ENCODE measurements around the gene SYNDIG1. TPM values are rescaled to one million over a fixed set of nuclear protein-coding genes. Genes with fewer than 3 reads are reported as not detected.

The SYNDIG1 gene
- polyA plus RNA-seq, 2 of the 4 experiments (the other 2 are of a cell fraction) = 0.96 to 2.6 TPM

DNA sequence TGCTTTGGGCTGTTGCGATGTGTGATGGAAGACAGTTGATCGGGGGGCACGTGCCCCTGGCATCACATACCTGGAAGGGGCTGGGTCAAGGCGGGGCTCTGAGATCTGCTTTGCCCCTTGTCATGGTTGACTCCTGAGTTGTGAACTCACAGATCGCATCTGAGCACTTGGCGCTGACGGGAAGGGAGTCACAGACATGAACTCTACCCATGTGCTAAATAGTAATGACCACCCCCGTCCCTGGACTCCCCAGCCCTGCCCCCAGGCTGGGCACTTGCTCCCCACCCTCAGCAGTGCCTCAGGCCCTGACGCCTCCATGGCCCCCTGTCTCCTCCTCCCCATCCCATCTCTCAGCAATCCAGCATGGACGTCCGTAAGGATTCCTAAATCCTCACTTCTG lies 107.0 kb downstream of the SYNDIG1 start (continued):
- TF ChIP-seq, protein P1, sequence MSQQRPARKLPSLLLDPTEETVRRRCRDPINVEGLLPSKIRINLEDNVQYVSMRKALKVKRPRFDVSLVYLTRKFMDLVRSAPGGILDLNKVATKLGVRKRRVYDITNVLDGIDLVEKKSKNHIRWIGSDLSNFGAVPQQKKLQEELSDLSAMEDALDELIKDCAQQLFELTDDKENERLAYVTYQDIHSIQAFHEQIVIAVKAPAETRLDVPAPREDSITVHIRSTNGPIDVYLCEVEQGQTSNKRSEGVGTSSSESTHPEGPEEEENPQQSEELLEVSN (IDR thresholded peaks at IDR 0.05; ENCODE audit: borderline replicate concordance, low read depth) = no peak
- TF ChIP-seq EP300 (IDR thresholded peaks at IDR 0.05) (no peak), CHD4 (IDR thresholded peaks at IDR 0.05; ENCODE audit: borderline replicate concordance) (no peak), TFCP2L1 (CRISPR knock-in tag; IDR thresholded peaks at IDR 0.05) (no peak)

DNA sequence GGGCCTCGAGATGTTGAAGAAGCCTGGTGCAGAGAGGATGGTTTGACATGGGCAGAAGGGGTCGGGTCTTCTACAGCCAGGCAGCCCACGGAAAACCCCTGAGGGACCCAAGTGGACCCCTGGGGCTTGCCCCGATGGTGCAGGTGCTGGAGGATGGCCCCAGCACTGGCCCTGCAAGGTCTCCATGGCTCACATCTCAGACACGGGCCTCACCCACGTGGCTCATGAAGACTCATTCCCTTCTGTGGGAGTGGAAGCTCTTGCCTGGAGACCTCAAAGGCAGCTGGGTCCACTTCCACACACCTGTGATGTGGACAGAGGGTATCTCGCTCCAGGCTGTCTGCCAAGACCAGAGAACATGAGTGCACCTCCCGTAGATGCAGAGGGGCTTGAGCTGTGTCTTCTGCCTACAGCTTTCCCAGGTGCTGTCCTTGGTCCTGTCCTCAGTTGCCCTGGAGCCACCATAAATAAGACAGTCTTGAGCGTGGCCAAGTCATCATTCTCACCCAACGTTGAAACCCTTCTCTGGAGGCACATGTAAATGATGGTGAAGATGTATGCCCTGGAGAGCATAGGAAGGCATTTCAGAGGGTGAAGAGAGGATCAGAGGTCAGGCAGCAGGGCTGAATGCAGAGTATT lies 108.0 kb downstream of the SYNDIG1 start:
- no peak overlapping the region for H3K27ac ChIP-seq
- FAIRE-seq (no peak), ATAC-seq (no peak; a peak in 1 of 6 replicates), DNase-seq (ENCODE audit: low read depth in 1 of 2, low spot score in 1 of 2) (no peak)
- no peak overlapping the region for H3K4me2 ChIP-seq
- H3K9me3 ChIP-seq = no peaks in the 10 kb centered on the region
- TF ChIP-seq BHLHE40 (IDR thresholded peaks at IDR 0.05; ENCODE audit: low read depth, low read length) = no peak
- peak; percentile 76 for TF ChIP-seq EHMT2 (IDR thresholded peaks at IDR 0.05; ENCODE audit: low read depth)
- TF ChIP-seq REST (IDR thresholded peaks at IDR 0.05) = peak; percentile 85
- H3K4me1 ChIP-seq = no peaks in the 10 kb centered on the region
- CTCF ChIA-PET = no interaction called here
- no peak overlapping the region for H3K4me3 ChIP-seq
- POLR2A ChIA-PET = no interaction called here
- 21% methylated on average over 10 of the region's 10 CpGs for WGBS (ENCODE audit: missing lambda C conversion rate)

- H3K27ac ChIP-seq = no peak overlapping the region
- no peaks in the 10 kb centered on the region for H3K4me1 ChIP-seq
- no peak overlapping the region for H3K4me2 ChIP-seq
- ATAC-seq = no peak
- H3K4me3 ChIP-seq = no peak overlapping the region
- FAIRE-seq = no peak
- CTCF ChIA-PET = interaction anchor here (0.7 to 2.2 kb wide), 4 partner anchors 30 to 147 kb away, joined by 3 to 8 read pairs (median 3); no protein-coding TSS in a partner anchor
- 57% methylated on average over 19 of the region's 19 CpGs for WGBS (ENCODE audit: missing lambda C conversion rate)
- TF ChIP-seq JUN (IDR thresholded peaks at IDR 0.05) = no peak
- TF ChIP-seq, protein P2, sequence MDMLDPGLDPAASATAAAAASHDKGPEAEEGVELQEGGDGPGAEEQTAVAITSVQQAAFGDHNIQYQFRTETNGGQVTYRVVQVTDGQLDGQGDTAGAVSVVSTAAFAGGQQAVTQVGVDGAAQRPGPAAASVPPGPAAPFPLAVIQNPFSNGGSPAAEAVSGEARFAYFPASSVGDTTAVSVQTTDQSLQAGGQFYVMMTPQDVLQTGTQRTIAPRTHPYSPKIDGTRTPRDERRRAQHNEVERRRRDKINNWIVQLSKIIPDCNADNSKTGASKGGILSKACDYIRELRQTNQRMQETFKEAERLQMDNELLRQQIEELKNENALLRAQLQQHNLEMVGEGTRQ (IDR thresholded peaks at IDR 0.05) = no peak
- TF ChIP-seq NFE2L2 (conservative IDR thresholded peaks at IDR 0.05; ENCODE audit: low read length) = no peak
- no peak for TF ChIP-seq TFCP2L1 (CRISPR knock-in tag; IDR thresholded peaks at IDR 0.05)
- TF ChIP-seq SMC3 (IDR thresholded peaks at IDR 0.05) = no peak
- no peak for TF ChIP-seq KDM1A (IDR thresholded peaks at IDR 0.05; ENCODE audit: low read depth)
- no peak for TF ChIP-seq ZFP36 (IDR thresholded peaks at IDR 0.05; ENCODE audit: borderline replicate concordance, partially characterized antibody)
- TF ChIP-seq ZNF302 (CRISPR knock-in tag; IDR thresholded peaks at IDR 0.05) = no peak
- TF ChIP-seq, protein P3, sequence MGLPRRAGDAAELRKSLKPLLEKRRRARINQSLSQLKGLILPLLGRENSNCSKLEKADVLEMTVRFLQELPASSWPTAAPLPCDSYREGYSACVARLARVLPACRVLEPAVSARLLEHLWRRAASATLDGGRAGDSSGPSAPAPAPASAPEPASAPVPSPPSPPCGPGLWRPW (IDR thresholded peaks at IDR 0.05) = no peak
- TF ChIP-seq GATA3 (IDR thresholded peaks at IDR 0.05; ENCODE audit: borderline replicate concordance) = no peak
- no peak for TF ChIP-seq EHF (CRISPR knock-in tag; IDR thresholded peaks at IDR 0.05)
- H3K9me3 ChIP-seq = no peaks in the 10 kb centered on the region
- no peak for DNase-seq (ENCODE audit: low read depth in 1 of 2, low spot score in 1 of 2)
- POLR2A ChIA-PET = no interaction called here
These were observed 109.4 kb downstream of the SYNDIG1 start for GRCh38 chr20:24578567-24579415.
